GM18511 (cell line): ENCODE results near the gene HLX.

Experiments used
- ATAC-seq: cut with Tn5 transposase; IDR thresholded peaks from one replicate; pipeline ENCODE4 v1.9.1; 2021; ENCODE audit warnings: mild to moderate bottlenecking, moderate library complexity; ENCODE audit not compliant: unreplicated experiment

Gene HLX

GRCh38 chr1:220924331-220924970, 45.2 kb downstream of the HLX start:
- no peak for ATAC-seq

DNA sequence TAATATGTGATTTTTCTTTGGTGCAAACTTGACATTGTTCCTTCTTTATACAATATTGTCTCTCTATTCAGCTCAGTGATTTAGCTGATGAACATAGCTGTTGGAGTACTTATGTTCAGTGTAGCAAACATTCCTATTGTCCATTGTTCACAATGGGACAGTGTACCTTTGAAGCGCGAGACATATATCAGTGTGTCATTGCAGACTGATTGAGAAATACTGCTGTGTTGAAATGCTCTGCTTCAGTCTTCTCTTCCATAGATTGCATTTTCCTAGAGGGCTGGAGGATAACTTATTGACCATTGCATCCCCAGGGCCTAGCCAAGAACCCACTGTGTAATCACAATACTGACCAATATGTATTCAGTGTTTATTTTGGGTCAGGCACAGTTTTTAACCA, 46.5 kb downstream of the HLX start:
- no peak for ATAC-seq

GRCh38 chr1:220926146-220926545, 46.9 kb downstream of the HLX start:
- no peak for ATAC-seq

- no peak for ATAC-seq
These were observed 48.2 kb downstream of the HLX start for GRCh38 chr1:220927442-220927841.

- no peak for ATAC-seq
These were observed 49.1 kb downstream of the HLX start for GRCh38 chr1:220928320-220928719.

GRCh38 chr1:220928725-220929300, 49.6 kb downstream of the HLX start:
- no peak for ATAC-seq

- no peak for ATAC-seq
These were observed 50.1 kb downstream of the HLX start for GRCh38 chr1:220929304-220929703.
